Fibroblast of skin of right quadriceps (primary cell): ENCODE results near the gene ANO8.
"Not testable (repeated sequence)": the region's sequence is repeated elsewhere in the genome, so short reads cannot be mapped to it uniquely, and the experiment has no call there.

Experiments
- DNase-seq: peaks from one replicate; pipeline ENCODE4 v3.0.0-alpha.2; 2013

ANO8 gene

DNA sequence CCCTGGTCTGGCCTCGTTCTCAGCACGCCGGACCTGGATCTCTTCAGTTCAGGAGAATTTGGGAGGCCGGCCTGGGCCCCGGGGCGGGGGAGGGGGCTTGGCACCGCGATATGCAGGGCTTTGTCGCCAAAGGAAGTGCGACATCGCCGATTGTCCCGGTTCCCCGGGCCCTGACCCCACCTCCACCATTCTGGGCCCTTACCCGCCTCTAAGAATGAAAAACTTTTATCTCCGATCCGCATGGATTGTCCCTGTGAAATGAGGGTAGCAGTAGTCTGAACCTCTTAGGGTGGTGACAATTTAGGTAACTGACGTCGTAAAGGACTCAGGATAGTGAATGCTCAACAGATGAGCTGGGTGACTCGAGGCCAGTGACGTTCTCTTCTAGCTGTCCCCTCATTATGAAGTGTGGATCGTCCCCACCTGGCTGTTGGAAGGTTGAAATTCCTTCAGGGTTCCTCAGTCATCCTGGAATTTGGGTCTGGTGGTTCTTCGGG lies 24.6 kb downstream of the ANO8 start:
- DNase-seq = no peak

DNA sequence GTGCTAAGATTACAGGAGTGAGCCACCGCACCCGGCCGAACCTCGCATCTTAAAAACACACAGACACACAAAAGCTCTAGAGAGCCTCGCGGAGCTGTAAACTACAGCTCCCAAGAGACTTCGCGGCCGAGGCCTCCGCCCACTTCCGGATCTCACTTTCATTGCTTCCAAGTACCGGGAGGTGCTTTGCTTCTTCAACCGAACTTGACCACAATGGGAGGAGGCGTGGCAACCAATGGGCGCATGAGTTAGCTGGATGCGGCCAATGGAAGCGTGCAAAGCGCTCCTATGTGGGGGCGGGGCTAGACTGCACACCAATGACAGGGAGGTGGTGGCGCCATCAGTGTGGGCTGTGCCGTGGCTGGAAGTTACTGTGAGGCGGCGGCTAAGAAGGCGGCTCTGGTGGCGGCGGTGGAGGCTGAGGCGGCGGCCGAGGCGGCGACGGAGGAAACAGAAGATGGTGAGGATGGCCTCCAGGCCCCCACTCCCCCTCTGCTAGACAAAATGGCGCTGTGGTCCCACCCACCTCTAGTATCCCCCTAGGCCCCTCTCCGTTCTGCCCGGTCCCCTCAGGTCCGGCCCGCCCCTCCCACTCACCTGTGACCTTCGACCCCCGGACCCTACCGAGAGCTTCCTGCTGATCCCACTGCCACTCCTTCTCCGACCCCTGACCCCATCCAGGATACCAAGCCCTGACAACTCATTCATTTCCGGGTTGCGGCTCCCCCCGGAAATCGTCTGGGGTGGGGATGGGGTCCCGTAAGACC lies 25.3 kb downstream of the ANO8 start, which contains the start of gene DDA1:
DDA1 (plus strand) TSS at position 366 of the 767 bp plus-strand sequence; CDS start at position 458, 92 bp downstream.
- DNase-seq = peak; percentile 100

DNA sequence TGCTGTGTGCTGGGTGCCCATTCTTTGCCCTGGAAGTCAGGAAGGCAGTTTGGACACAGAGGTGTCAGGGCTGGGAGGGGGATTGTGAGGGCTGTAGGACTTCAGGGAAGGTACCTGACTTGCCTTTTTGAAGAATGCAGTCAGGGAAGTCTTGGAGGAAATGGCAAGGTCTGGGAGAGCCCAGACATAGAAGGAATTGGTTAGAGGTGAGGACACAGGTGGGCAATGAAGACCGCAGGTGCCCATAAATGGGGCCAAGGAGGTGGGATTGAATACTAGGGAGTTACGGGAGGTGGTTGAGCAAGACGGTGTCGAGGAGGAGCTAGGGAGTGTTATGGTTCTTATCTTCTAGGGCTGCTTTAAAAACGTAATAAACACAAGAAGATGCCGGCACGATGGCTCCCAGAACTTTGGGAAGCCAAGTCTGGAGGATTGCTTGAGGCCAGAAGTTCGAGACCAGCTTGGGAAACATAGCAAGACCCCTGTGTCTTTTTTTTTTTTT lies 26.7 kb downstream of the ANO8 start:
- no peak for DNase-seq

DNA sequence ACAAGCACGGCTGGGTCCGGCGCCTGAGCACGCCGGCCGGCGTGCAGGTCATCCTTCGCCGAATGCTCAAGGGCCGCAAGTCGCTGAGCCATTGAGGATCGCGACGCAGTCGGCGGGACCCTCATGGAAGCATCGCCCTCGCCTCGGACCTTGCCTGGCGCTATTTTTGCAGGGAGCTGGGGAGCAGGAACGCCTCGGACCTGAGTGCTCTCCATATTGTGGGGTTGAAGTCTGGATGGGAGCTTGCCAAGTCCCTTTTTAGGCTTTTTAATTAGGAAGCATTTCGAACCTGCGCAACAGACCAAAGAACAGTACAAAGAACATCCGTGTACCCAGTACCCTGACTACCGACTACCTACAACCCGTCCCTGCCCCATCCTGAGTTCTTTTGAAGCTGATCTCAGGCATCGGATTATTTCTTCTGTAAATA lies 28.4 kb downstream of the ANO8 start:
- DNase-seq = no peak

DNA sequence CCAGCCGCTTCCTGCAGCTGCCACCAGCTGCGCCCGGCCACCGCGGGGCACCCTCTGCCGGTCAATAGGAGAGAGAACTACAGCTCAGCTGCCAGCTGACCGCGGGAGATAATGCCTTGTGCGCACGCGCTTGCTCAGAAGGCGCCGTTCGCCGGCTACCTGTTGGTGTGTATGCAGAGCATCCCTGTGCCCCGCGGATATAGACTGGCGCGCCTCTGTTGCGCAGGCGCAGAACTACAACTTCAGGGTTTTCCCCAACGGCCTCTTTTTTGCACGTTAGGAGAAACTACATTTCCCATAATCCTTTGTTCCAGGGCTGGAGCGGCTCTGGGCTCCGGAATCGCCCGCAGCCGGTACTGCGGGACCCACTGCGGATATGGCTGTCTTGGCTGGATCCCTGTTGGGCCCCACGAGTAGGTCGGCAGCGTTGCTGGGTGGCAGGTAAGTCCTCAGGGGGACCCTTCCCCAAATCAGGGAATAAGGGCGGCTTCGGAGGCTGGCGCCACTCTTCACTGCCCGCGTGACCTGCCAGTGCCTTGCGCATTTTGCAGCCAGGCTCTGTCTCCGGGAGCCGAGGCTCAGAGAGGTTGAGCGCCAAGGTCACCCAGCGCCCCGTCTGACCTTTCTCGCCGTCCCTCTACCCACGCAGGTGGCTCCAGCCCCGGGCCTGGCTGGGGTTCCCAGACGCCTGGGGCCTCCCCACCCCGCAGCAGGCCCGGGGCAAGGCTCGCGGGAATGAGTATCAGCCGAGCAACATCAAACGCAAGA lies 29.0 kb downstream of the ANO8 start, which contains the start of gene MRPL34:
MRPL34 (plus strand) TSS at position 356 of the 768 bp plus-strand sequence; CDS start at position 377, 21 bp downstream.
- peak; percentile 98 for DNase-seq

DNA sequence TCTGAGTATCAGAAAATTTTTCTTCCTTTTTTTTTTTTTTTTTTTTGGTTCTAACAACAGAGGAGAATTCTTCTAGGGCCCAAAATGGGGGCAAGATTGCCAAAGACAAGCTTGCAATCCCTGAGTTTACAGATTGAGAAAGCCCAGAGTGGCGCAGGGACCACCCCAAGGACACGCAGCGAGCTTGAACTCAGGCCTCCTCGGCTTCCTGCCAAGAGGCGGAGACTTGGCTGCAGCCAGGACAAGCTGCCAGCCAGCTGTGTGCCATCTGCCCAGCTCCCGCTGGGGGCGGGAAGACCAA lies 29.5 kb downstream of the ANO8 start:
- DNase-seq = no peak

DNA sequence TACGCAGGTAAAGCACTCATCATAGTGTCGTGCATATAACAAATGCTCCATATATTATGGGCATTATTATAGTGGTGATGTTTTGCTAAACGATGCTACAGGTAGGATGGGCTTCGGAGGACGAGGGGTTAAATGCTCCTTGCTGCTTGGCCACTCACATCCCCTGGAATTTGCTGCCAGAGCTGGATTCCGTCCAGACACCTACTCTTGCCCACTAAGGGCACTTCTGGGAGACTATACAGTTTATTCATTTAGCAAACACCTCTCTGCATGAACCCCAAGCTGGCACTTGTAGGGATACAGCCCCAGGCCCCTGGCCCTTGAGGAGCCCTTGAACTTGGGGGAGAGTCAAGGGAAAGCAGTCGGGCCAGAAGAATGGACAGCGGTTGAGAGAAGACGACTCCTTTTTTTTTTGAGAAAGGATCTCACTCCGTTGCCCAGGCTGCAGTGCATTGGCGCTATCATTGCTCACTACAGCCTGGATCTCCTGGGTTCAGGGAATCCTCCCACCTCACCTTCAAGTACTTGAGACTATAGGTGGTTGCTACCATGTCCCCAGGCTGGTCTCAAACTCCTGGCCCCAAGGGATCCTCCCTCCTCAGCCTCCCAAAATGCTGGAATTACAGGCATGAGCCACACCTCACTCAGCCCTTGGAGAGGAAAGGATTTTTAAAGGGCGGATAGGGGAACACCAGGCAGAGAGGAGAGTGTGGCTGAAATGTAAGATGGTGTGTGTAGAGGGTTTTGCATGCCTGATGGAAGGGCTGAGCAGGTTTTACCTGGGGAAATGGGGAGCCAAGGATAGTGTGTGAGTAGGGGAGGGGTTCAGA lies 30.1 kb downstream of the ANO8 start:
- no peak for DNase-seq

DNA sequence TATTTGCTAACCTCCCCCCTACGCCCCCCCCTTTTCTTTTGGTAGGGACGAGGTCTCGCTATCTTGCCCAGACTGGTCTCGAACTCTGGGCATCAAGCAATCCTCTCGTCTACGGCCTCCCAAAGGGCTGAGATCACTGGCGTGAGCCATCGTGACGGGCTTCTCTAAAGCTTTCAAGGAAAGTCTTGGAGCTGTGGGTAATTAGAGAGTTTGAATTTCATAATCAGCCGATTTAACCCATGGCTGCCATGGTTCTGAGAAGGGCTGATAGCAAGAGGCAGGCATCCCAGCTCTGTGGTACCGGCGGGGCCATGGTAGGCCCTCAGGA lies 30.8 kb downstream of the ANO8 start:
- DNase-seq = no peak

DNA sequence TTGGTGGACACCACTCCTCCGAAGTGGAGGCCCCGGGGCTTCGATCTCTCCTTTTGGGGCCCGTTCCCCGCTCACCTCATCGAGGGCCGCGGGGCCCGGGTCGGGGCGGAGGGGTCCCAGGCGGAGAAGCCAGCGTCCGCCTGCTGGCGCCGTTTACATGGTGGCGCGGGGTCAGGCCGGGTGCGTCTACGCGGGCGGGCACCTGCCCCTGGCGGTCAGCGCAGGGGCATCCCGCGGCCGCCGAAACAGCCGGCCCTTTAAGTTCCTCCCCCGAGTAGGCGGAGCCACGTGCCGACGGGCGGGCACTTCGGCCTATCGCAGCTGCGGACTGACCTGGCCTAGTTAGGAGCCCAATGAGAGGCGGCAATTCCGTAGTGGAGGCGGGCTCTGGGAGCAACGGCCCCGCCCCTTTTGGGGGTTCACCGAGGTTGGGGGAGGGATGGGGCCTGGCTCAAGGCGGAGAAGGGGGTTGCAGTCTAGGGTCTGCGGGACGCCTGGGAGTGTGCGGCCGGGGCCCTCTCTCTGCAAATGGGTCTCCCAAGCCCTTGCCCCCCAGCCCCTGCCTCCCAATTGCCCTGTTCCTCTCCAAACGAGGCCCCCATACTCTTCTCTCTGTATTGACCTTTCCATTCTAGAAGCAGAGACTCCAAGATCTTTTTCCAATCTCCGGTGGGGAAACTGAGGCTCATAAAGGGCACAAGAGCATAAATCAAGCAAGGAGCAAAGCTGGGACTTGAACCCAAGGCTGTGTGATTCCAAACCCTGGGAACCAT lies 31.3 kb downstream of the ANO8 start, which contains the start of gene ABHD8:
ABHD8 (minus strand) TSS at position 259 of the 773 bp plus-strand sequence. CDS start 1,809 bp downstream, outside the sequence.
- DNase-seq = peak; percentile 93

DNA sequence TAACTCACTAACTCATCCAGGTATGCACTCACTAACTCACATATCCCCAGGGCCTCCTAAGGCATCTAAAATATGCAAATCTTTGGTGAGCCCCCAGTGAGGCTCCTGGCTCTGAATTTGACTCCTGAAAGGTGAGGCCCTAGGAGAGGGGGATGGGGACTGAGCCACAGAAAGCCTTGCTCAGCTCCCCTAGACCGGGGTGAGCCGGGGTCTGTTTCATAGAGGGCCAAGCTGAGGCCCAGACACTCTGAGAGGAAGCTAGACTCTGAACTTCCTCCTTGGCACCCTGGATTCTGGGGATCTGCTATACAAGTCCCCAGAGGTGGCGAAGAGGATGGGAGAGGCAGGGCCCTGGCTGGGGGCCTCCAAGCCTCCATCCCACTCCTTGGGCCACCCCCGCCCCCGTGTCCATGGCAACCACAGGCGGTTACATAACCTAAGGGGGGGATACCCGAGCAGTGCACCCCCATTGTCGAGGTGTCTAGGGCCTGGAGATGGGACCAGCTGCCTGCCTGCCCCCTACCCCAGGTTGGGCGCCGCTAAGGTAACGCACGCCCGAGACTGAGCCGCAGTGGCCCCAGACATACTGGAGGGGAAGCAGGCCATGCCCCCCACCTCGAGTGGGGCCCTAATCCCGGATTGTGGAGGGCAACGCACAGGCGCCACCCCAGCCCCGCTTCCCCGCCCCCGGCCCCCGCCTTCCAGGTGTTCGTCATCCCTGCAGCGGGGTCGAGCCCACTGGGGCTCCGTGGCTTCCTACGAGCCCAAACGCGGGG lies 32.1 kb downstream of the ANO8 start:
- no peak for DNase-seq

DNA sequence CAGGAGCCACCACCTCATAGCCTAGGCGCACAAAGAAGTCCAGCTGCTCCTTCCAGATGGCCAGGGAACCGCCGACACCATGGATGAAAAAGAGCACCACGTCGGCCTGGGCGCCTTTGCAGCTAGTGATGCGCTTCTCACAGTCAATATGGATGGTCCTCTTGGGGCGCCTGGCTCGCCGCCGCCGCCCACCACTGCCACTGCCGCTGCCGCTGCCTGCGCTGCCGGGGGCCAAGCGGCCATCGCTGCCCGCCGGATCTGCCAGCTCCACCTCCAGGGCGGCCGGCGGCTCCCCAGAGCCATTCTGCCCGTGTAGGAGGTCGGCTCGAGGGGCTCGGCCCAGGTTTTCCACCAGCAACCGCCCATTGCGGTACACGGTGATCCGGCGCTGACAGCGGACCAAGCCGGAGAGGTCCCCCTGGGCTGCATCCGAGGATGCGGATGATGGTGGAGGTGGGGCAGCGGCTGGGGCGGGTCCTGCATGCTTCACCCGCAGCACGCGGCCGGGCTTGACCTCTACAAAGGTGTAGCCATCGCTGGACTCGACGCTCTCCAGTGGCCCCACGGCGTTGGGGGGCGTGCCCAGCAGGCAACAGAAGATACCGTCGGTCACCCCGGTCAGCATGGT lies 33.5 kb downstream of the ANO8 start:
- no peak for DNase-seq

DNA sequence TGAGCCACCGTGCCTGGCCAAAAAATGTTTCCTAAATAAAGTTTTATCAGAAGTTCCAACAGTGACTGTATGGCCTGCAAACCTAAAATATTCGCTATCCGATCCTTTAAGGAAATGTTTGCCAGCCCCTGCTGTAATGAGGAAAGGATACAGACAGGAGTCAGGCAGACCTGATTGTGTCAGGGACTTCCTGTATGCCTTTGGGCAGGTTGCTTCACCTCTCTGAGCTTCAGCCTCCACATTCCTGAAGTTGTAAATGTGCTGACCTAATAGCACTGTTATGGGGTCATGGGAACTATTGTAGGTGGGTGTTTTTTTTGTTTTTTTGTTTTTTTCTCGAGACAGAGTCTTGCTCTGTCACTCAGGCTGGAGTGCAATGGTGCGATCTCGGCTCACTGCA lies 37.7 kb downstream of the ANO8 start:
- DNase-seq = no peak

DNA sequence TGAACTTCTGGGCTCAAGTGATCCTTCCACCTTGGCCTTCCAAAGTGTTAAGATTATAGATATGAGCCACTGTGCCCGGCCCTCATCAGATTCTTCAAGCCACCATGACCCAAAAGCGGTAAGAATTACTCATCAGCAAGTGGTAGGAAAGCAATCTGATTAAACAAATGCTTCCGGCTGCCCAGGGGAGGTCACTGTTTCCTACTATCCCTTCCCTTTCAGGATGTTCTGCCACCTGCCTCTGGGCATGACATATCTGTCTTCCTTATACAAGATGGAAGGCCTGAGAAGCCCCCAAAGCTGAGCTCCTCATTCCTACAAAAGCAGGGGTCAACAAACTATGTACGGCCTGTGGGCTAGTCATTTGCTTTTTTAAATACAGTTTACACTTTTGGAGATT lies 38.4 kb downstream of the ANO8 start:
- DNase-seq = no peak

DNA sequence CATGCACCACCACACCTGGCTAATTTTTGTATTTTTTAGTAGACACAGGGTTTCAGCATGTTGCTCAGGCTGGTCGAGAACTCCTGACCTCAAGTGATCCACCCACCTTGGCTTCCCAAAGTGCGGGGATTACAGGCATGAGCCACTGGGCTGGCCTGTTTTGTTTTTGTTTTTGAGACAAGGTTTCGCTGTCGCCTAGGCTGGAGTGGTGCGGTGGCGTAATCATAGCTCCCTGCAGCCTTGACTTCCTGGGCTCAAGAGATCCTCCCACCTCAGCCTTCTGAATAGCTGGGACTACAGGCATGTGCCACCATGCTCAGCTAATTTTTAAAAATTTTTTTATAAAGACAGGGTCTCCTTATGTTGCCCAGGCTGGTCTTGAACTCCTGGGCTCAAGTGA lies 39.1 kb downstream of the ANO8 start:
- DNase-seq = not testable (repeated sequence)

DNA sequence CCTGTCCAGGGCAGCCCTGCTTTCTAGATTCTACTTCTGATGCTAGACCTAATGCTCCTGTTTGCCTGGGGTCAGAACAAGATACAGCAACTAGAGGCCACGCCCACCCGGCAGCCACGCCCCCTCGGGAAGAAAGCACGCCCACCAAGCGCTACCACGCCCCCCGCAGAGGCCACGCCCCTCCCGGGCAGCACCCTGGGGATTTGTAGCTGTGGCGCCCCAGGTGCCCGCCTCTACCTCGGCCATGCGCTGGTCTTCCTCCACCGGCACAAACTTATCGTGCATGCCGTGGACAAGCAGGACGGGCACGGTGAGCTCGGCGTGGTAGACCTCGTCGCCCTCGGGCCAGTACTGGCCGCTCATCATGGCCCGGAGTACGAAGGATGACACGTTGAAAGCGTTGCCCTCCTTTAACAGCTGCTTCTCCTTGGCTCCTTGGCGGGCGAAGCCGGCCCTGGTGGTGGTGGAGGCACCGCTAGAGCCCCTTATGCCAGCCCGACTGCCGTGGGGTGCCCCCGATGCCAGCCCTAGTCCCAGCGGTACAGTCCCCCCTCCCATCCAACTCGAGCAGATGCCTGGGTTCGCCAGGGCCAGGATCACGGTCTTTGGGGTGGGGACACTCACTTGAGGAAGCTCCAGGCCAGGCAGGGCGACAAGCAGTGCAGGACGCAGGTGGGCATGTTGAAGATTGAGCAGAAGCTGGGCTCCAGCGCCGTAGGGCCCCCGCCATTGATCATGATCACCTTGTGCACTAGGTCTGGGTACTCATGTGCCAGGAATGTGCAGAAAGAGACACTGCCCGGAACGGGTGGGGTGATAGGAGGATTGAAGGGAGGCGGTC lies 40.4 kb downstream of the ANO8 start:
- no peak for DNase-seq

DNA sequence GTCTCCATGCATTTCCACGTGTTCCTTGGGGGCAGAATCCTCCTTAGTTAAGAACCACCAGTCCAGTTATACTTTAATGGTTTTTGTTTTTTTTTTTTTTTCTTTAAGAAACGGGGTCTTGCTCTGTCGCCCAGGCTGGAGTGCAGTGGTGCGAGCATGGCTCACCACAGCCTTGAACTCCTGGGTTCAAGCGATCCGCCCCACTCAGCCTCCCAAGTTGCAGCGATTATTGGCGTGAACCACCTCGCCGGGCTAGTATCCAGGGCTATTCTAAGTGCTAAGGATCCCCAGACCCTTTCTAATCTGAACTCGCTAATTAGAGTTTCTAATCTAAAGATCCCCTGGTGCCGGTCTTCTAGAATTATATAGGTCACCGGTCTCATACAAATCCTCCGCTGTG lies 41.0 kb downstream of the ANO8 start:
- DNase-seq = no peak

DNA sequence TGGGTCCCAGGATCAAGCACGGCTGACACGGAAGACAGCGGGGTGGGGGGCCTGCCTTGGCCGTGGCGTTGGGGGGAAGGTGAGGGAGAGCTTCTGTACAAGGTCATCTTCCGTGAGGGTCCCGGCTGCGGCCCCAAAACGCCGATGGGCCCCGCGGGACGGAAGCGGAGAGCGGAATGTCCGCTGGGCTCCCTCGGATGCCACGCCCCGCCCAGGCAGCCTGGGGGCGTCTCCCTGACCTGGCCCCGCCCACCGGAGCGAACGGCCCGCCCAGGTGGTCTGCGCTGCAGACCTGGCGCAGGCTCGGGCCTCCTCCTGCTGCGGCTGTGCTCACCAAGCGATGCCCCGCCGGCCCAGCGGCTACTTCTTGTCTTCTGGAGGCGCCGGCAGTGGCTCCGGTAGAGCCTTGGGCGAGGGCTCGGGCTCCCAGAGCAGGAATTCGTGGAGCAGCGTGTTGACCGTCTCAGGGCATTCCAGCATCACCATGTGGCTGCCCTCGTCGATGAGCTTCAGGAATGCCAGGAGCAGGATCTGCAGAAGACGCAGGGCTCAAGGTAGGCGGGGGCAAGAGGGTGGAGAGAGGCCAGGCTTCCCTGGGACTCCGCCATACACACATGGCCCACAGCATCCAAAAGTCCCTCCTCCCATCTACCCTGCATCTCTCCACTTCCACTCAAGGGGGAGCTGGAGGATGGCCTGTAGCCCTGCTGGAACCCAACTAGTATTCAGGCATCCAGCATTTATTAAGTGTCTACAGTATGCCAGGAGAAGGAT lies 42.2 kb downstream of the ANO8 start:
- peak; percentile 87 for DNase-seq

DNA sequence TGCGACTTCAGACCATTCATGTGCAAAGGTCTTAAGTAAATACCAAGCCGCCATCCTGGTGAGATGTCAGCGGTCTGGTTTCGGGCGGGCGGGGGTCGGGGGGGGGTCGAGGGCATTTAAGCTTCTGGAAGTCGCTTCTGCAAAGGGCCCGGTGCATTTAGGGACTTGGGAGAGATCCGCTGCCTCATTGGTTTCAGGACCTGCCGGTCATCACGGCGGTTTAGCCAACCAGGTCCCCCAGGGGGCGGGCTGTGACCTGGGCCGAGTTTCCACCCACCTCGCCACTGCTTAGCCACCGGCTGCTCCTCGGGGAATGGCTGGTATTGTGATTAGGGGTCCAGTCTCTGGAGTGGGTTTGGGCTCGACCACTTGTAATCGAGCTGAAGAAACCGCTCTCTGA lies 45.2 kb downstream of the ANO8 start:
- DNase-seq = peak; percentile 82

DNA sequence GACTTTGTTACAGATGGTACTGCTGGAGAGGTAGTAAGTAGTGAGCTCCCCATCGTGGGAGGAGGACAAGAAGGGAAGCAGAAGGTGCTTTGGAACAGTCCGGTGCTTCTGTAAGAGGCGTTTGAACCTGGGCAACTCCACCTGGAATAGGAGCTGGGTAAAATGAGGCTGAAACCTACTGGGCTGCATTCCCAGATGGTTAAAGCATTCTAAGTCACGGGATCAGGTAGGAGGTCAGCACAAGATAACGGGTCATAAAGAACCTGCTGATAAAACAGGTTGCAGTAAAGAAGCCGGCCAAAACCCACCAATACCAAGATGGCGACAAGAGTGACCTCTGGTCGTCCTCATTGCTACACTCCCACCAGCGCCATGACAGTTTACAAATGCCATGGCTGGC lies 47.9 kb downstream of the ANO8 start:
- no peak for DNase-seq
